ENCODE measurements around the gene POLR1A. TPM values are rescaled to one million over a fixed set of nuclear protein-coding genes. Genes with fewer than 3 reads are reported as not detected.

POLR1A gene
- total and polyA plus RNA-seq, 2 donors (not counting 3 experiments of a cell fraction or from before 2014, with no cell fraction given): 7.6 to 40.7 TPM

- no peaks in the 10 kb centered on the region for H4K20me1 ChIP-seq (replicated peaks; ENCODE audit: control insufficient read depth, extremely low read depth, insufficient read depth, low read length)
- H3K79me2 ChIP-seq (ENCODE audit: control insufficient read depth, insufficient read depth, low read length): no peaks in the 10 kb centered on the region
- intact Hi-C loops (cut with micrococcal nuclease) (no loop called here), dilution Hi-C loops (cut with MboI; ENCODE audit: extremely low pct_ligation_motif_present, low sequenced_read_pairs) (no loop called here)
- ChIA-PET CTCF (interaction anchor here (0.9 kb wide), 1 partner anchor 97 kb away, joined by 3 read pairs; no protein-coding TSS in a partner anchor), POLR2A (no interaction called here)
- H2AFZ ChIP-seq (ENCODE audit: low read depth, low read length): no peak overlapping the region
- H3K27me3 ChIP-seq (ENCODE audit: control insufficient read depth in 2 of 2, insufficient read depth in 2 of 2, low read length in 2 of 2): no peaks in the 10 kb centered on the region
- no peaks in the 10 kb centered on the region for H3K9me3 ChIP-seq (replicated peaks; ENCODE audit: control insufficient read depth, insufficient read depth, low read length)
- DNase-seq (ENCODE audit: low read depth, low spot score): no peak
- no peak overlapping the region for H3K4me3 ChIP-seq (replicated peaks in 1 of 3; ENCODE audit: insufficient read depth in 1 of 3, low read depth in 1 of 3, low read length in 3 of 3)
- H3K4me1 ChIP-seq (ENCODE audit: control insufficient read depth, extremely low read depth, insufficient read depth, low read length): no peaks in the 10 kb centered on the region
- BruUV-seq (replicated peaks): no TSS peak
- no peaks in the 10 kb centered on the region for H3K36me3 ChIP-seq (ENCODE audit: control insufficient read depth in 2 of 2, extremely low read depth in 1 of 2, insufficient read depth in 2 of 2, low read length in 2 of 2)
- no peak for TF ChIP-seq POLR2AphosphoS5 (IDR thresholded peaks at IDR 0.05; ENCODE audit: insufficient read depth, low read depth, low read length)
- TF ChIP-seq EZH2 (IDR thresholded peaks at IDR 0.05; ENCODE audit: borderline replicate concordance, low read depth, low read length, severe bottlenecking): no peak
- no peak for TF ChIP-seq JUN (IDR thresholded peaks at IDR 0.05; ENCODE audit: borderline replicate concordance, insufficient read depth, insufficient read length, low read depth)
- TF ChIP-seq FOS (IDR thresholded peaks at IDR 0.05; ENCODE audit: borderline replicate concordance, insufficient read depth, low read length): no peak
- TF ChIP-seq CTCF (IDR thresholded peaks at IDR 0.05; ENCODE audit: extremely low read depth in 1 of 2, insufficient read depth in 1 of 2, low read depth in 1 of 2, low read length in 2 of 2): no peak
- TF ChIP-seq MYC (IDR thresholded peaks at IDR 0.05; ENCODE audit: low read depth, low read length): no peak
- TF ChIP-seq POLR2A (IDR thresholded peaks at IDR 0.05; ENCODE audit: low read depth, low read length): no peak
- no peak for TF ChIP-seq GATA2 (IDR thresholded peaks at IDR 0.05; ENCODE audit: insufficient read depth, insufficient read length, low read depth, low read length)
- TF ChIP-seq MAX (IDR thresholded peaks at IDR 0.05; ENCODE audit: insufficient read depth, insufficient read length): no peak
- no peak for FAIRE-seq
- H3K9me1 ChIP-seq (replicated peaks; ENCODE audit: control insufficient read depth, extremely low read depth, insufficient read depth, low read length): no peaks in the 10 kb centered on the region
- H3K9ac ChIP-seq (replicated peaks; ENCODE audit: extremely low read depth, insufficient read depth, low read length): no peak overlapping the region
- no peak overlapping the region for H3K27ac ChIP-seq (ENCODE audit: insufficient read depth, low read depth, low read length)
- H3K4me2 ChIP-seq (ENCODE audit: insufficient read depth, low read length): no peak overlapping the region
Observed at GRCh38 chr2:85986121-85986520, 119.6 kb downstream of the POLR1A start.

Measured in endothelial cell of umbilical vein (primary cell).